GM12875 (cell line): Measurements from ENCODE around the gene KCNN1.

Experiments used
- H3K4me3 ChIP-seq: one replicate; pipeline ENCODE4 v1.5.1; 2011; ENCODE audit warnings: low read depth, low read length, control low read depth
- TF ChIP-seq, protein P1 (sequence below): IDR thresholded peaks from 2 replicates; pipeline ENCODE4 v1.5.1; 2011; ENCODE audit warnings: low read depth, mild to moderate bottlenecking, control low read depth, inconsistent platforms, low read length, moderate library complexity, borderline replicate concordance; ENCODE audit not compliant: insufficient read depth

KCNN1 gene

DNA sequence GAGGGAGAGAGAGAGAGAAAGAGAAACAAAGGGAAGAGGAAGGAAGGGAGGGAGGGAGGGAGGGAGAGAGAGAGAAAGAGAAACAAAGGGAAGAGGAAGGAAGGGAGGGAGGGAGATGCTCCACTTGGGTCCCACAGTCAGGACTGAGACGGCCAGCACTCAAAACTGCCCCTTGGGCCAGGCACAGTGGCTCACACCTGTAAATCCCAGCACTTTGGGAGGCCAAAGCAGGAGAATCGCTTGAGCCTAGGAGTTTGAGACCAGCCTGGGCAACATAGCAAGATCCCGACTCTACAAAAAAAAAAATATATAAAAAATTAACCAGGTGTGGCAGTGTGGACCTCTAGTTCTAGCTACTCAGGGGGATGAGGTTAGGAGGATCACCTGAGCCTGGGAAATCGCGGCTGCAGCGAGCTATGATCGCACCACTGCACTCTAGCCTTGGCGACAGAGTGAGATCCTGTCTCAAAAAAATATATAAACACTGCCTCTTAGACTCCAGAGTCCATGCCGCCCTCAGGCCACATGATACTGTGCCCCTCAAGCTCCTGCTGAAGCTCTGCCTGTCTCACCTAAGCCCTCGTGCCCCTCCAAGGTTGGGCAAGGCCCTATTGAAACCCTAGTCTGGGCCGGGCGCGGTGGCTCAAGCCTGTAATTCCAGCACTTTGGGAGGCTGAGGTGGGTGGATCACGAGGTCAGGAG, 49.5 kb downstream of the KCNN1 start:
- TF ChIP-seq, protein P1, sequence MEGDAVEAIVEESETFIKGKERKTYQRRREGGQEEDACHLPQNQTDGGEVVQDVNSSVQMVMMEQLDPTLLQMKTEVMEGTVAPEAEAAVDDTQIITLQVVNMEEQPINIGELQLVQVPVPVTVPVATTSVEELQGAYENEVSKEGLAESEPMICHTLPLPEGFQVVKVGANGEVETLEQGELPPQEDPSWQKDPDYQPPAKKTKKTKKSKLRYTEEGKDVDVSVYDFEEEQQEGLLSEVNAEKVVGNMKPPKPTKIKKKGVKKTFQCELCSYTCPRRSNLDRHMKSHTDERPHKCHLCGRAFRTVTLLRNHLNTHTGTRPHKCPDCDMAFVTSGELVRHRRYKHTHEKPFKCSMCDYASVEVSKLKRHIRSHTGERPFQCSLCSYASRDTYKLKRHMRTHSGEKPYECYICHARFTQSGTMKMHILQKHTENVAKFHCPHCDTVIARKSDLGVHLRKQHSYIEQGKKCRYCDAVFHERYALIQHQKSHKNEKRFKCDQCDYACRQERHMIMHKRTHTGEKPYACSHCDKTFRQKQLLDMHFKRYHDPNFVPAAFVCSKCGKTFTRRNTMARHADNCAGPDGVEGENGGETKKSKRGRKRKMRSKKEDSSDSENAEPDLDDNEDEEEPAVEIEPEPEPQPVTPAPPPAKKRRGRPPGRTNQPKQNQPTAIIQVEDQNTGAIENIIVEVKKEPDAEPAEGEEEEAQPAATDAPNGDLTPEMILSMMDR: no peak
- H3K4me3 ChIP-seq: no peak overlapping the region

DNA sequence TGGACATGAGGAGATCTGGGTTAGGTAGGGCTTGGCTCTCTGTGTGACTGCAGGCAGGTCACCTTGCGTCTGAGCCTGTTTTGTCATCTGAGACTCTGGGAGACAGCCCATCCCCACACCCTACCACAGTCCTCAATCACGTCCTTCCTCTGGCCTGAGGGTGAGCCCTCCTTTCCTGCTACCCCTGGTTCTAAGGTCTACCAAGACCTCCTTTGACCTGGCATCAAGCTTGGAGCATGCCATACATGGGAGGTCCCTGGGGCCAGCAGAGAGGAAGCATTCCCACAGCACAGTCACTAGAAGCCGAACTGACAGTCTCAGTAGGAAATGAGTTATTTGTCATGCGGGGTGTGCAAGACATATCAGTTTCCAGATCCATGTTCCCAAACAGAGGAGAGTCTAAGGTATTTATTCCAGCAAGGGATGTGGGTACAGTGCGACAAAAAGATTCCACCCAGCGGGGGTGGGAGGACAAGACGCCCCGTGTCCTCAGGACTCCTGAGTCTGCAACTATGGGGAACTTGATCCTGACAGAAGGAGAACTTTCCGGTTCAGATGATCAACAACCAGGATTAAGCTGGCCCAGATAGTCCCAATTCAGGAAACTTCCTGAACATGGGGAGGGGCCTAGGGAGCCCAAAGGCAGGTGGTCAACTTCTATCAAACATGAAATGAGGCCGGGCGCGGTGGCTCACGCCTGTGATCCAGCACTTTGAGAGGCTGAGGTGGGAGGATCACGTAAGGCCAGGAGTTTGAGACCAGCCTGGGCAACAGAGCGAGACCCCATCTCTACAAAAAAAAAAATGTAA, 50.6 kb downstream of the KCNN1 start:
- TF ChIP-seq, protein P1: no peak
- no peak overlapping the region for H3K4me3 ChIP-seq

DNA sequence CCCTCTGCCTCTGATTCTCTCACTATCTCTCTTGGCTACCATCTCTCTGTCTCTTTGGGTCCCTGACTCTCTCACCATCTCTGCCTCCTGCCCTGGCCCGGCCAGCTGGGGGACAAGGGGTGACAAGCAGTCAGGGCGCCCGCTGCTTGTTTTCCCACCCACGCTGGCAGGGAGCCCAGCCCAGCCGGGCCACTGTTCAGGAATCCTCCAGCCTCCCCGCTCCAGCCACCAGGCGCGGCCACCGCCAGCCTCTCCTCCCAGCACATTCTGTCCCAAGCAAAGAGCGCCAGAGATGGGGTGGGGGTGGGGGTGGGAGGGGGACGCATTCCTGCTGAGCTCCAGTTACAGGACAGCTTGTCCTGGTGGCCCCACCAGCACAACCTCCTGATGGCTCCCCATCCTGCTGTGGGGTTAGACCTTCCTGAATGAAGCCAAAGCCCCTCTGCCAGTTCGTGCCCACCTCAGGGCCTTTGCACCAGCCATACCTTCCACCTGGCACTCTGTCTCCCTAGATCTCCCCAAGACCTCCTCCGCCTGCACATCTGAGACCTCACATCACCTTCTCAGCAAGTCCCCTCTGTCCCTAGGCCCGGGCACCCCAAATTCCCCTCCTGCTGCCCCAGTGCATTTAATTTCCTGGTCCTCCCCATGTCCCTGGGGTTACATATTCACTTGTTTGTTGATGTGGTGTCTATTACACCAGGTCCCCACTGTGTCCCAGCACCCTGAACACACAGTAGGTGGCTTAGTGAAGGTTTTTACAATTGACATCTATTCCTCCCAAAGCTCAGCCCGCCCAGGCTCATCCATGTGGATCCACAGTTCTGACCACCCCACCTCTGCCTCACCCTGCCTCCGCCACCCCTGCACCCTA, 53.5 kb downstream of the KCNN1 start:
- TF ChIP-seq, protein P1: no peak

DNA sequence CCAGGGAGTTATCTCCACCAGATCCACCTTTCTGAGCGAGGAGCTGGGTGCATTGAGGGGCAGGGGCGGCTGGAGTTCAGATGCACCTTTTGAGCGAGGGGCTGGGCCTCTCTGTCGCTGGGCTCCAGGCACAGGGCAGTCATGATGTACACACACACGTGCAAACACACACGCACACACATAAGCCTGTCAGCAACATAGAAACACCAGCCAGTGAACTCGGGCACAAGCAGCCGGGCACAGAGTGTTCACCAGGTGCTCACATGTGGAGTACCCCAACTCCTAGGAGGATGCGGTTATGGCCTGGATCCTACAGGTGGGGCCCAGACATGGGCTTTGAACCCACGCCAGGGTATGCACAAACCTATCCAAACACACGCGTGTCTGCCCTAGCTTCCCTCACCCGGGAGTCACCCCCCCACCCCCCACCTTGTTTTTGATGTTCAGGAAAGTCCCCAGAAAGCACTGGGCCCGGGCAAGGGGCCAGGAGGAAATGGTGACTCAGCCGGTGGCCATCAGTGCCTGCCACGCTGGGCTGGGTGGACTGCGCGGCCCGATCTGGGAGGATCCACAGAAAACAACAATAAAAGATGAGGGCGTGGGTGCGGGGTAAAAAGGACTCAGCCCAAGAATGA, 54.3 kb downstream of the KCNN1 start:
- H3K4me3 ChIP-seq: peak overlapping the region; percentile 41
- TF ChIP-seq, protein P1: no peak

More for the DNA sequence above, 53.5 kb downstream of the KCNN1 start:
- H3K4me3 ChIP-seq: no peak overlapping the region

DNA sequence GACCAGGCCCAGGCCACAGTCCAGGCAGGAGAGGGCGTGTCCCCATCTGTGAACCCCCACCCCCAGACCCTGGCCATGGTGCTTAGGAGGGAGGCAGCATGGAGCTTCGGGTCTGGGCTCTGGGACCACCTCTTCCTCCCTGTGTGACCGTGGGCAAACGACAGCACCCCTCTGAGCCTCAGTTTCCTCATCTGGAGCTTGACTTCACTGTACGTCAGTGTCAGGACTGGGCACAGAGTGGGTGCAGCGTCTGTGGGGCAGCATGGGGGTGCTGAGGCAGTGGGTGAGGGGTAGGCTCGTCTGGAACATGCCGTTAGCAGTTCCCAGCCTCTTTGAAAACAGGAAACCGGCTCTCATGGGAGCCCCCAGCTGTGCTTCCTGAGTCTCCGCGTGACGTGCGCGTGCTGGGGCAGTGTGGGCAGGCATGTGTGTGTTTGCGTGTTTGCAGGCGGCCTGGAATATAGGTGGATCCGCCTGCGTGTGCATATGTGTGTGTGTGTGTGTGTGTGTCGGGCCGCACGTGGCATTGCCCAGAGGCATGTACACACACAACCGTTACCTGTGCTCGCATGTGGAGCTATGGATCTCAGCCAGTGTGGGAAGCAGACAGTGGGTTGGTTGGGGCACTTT, 56.8 kb downstream of the KCNN1 start:
- peak overlapping the region; percentile 51 for H3K4me3 ChIP-seq
- TF ChIP-seq, protein P1: 0 out of 2 replicates have a peak, but pooled peaks have one; percentile 0

DNA sequence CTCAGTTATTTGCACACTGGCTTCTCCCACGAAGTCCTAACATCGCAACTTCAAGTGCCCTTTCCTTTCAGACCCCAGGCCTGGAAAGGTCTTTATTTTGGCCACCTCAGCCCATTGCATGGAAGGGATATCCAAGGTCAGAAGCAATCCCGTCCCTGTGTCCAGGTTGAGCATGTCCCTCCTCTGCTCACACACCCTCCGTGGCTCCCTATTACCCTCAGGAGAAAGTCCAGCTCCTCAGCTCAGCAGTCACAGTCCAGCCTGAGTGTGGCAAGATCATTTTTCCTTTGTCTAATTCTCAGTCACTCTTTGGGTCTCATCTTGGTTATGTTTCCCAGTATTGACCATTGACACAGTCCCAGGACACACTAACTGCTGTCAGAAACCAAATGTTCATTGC, 60.2 kb downstream of the KCNN1 start:
- TF ChIP-seq, protein P1: no peak

More for the DNA sequence above, 60.2 kb downstream of the KCNN1 start:
- H3K4me3 ChIP-seq: no peak overlapping the region
